PC-3 (cell line): Measurements from ENCODE around the gene TLR6. TPM values are rescaled to one million over a fixed set of nuclear protein-coding genes. Genes with fewer than 3 reads are reported as not detected.

ENCODE experiments used
- ATAC-seq: fragments of 200-7000 bp; cut with Tn5 transposase; 2 replicates; pipeline ENCODE4 v1.9.1; 2020; ENCODE audit warnings: mild to moderate bottlenecking, moderate library complexity
- BruUV-seq: library from RNA; stranded (reverse); fragments of 400-500 nt; replicated peaks from 2 replicates; lab custom pipeline; 2021; lab: Mats Ljungman, UMichigan
- CTCF ChIA-PET: fragments of 300-600 bp; sonication (Branson Sonifier 250); formaldehyde crosslinking; loops from one replicate; lab custom pipeline; 2022; ENCODE audit warnings: antibody characterized with exemption; lab: Charles Lee
- POLR2A ChIA-PET: fragments of 300-600 bp; sonication (Branson Sonifier 250); formaldehyde crosslinking; loops from one replicate; lab custom pipeline; 2022; ENCODE audit warnings: antibody characterized with exemption; ENCODE audit not compliant: unreplicated experiment; lab: Charles Lee
- DNase-seq: peaks from one replicate; pipeline ENCODE4 v3.0.0-alpha.2; 2015
- H2AFZ ChIP-seq: fragments of 300-600 bp; sonication (generic); 2 replicates; pipeline ENCODE4 v1.6.0; 2016; ENCODE audit warnings: antibody characterized with exemption, low read length
- H3F3A ChIP-seq: fragments of 300-600 bp; sonication (generic); one replicate; pipeline ENCODE4 v1.6.0; 2017; ENCODE audit warnings: antibody characterized with exemption, low read length, control low read depth, mild to moderate bottlenecking; ENCODE audit not compliant: unreplicated experiment
- H3K27ac ChIP-seq: fragments of 300-600 bp; sonication (generic); 2 replicates; pipeline ENCODE4 v1.5.1; 2016; ENCODE audit warnings: mild to moderate bottlenecking, low read length
- H3K27me3 ChIP-seq: fragments of 300-600 bp; sonication (generic); 2 replicates; pipeline ENCODE4 v1.6.1; 2016; ENCODE audit warnings: low read length, mixed read lengths
- H3K36me3 ChIP-seq: fragments of 300-600 bp; sonication (generic); 2 replicates; pipeline ENCODE4 v1.6.1; 2016; ENCODE audit warnings: low read depth, mixed run types, low read length, mixed read lengths
- H3K4me1 ChIP-seq: fragments of 300-600 bp; sonication (generic); 2 replicates; pipeline ENCODE4 v1.5.1; 2016; ENCODE audit warnings: low read length; ENCODE audit not compliant: insufficient read depth
- H3K4me2 ChIP-seq: fragments of 300-600 bp; sonication (generic); 2 replicates; pipeline ENCODE4 v1.6.0; 2016; ENCODE audit warnings: low read length
- H3K4me3 ChIP-seq: fragments of 300-600 bp; sonication (generic); 2 replicates; pipeline ENCODE4 v1.5.1; 2016; ENCODE audit warnings: mild to moderate bottlenecking, low read length, mixed read lengths
- H3K79me2 ChIP-seq: fragments of 300-600 bp; sonication (generic); 2 replicates; pipeline ENCODE4 v1.6.1; 2017; ENCODE audit warnings: low read length, mixed read lengths
- H3K9ac ChIP-seq: fragments of 300-600 bp; sonication (generic); 2 replicates; pipeline ENCODE4 v1.6.0; 2016; ENCODE audit warnings: mild to moderate bottlenecking, low read length
- H3K9me2 ChIP-seq: fragments of 300-600 bp; sonication (generic); replicated peaks from 2 replicates; pipeline ENCODE4 v1.6.1; 2016; ENCODE audit warnings: mixed run types, low read length, mixed read lengths
- H3K9me3 ChIP-seq: fragments of 300-600 bp; sonication (generic); 2 replicates; pipeline ENCODE4 v1.6.1; 2016; ENCODE audit warnings: low read length, mixed read lengths
- H4K20me1 ChIP-seq: fragments of 300-600 bp; sonication (generic); 2 replicates; pipeline ENCODE4 v1.6.1; 2016; ENCODE audit warnings: low read length, mixed read lengths
- EZH2 ChIP-seq: fragments of 300-600 bp; sonication (generic); IDR thresholded peaks from one replicate; pipeline ENCODE4 v1.6.1; 2017; ENCODE audit warnings: antibody characterized with exemption, mild to moderate bottlenecking, low read length; ENCODE audit not compliant: unreplicated experiment
- EZH2phosphoT487 ChIP-seq: fragments of 300-600 bp; sonication (generic); IDR thresholded peaks from 2 replicates; pipeline ENCODE4 v1.6.1; 2018; ENCODE audit warnings: mild to moderate bottlenecking, antibody characterized with exemption, low read length, borderline replicate concordance
- intact Hi-C: fragments of 100-400 bp; cut with micrococcal nuclease; formaldehyde crosslinking; loops from 2 replicates; pipeline ENCODE4 v1.9.0; 2023
- total RNA-seq: library from RNA; depleted of rRNA; stranded (reverse); fragments of >200 nt; gene quantifications from 2 replicates; pipeline ENCODE4 v1.2.3, GENCODE V29; 2014
- TF ChIP-seq, protein P1 (sequence below): fragments of 300-600 bp; sonication (generic); conservative IDR thresholded peaks from 2 replicates; pipeline ENCODE4 v1.5.1; 2017; ENCODE audit warnings: antibody characterized with exemption, low read depth, mild to moderate bottlenecking, low read length

TLR6 gene
- total RNA-seq, 1 experiment from 2014 or later, result 1.2 TPM

DNA sequence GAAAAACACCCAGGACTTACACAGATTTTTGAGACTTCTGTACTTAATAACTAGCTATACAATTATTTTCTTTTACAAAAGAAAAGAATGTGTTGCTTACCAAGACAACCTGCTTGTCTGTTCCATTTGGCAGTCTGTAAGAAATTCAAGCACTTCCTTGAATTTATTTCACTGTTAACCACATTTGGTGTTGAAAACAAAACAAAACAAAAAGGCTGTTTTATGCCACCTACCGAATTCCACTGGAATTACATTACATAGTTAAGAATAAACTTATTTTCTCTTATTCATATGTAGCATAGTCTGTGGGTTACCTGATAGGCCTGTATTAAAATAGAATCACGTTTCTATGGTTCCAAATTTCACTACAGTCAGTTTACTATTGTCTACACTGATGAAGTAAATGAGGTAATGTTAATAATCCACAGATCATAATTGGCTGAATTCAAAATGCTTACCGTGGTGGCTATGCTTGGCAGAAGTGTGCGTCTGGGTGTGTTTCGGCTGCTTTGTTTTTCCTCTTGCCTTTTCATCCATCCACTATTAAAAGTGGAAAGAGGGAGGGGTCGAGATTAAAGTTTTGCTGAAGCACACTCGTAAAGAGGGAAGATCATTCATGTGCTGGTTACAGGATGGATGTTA, 51.8 kb downstream of the TLR6 start, which contains the start of gene TLR1:
Gene TLR1, minus strand, starts transcription at position 138 of the 642 bp plus-strand sequence. CDS start 5,960 bp downstream, outside the sequence.
- Histone ChIP-seq H3K36me3 (no peaks in the 10 kb centered on the region), H3K9me2 (no peaks in the 10 kb centered on the region), H3K4me2 (peak within 1 kb of the TSS; percentile 73), H2AFZ (peak within 1 kb of the TSS; percentile 66), H3K27me3 (no peaks in the 10 kb centered on the region), H4K20me1 (no peaks in the 10 kb centered on the region), H3K9ac (no peak within 1 kb of the TSS), H3K4me1 (peaks cover 9% of the 10 kb centered on the region), H3K79me2 (no peaks in the 10 kb centered on the region), H3K9me3 (no peaks in the 10 kb centered on the region), H3K27ac (peak within 1 kb of the TSS; percentile 38), H3F3A (no peaks in the 10 kb centered on the region), H3K4me3 (no peak within 1 kb of the TSS)
- DNase-seq, result peak; percentile 65
- TF ChIP-seq, protein P1, sequence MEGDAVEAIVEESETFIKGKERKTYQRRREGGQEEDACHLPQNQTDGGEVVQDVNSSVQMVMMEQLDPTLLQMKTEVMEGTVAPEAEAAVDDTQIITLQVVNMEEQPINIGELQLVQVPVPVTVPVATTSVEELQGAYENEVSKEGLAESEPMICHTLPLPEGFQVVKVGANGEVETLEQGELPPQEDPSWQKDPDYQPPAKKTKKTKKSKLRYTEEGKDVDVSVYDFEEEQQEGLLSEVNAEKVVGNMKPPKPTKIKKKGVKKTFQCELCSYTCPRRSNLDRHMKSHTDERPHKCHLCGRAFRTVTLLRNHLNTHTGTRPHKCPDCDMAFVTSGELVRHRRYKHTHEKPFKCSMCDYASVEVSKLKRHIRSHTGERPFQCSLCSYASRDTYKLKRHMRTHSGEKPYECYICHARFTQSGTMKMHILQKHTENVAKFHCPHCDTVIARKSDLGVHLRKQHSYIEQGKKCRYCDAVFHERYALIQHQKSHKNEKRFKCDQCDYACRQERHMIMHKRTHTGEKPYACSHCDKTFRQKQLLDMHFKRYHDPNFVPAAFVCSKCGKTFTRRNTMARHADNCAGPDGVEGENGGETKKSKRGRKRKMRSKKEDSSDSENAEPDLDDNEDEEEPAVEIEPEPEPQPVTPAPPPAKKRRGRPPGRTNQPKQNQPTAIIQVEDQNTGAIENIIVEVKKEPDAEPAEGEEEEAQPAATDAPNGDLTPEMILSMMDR, result peak; percentile 63
- TF ChIP-seq EZH2, result no peak
- ATAC-seq, result peak; percentile 64
- BruUV-seq, result no TSS peak
- POLR2A ChIA-PET, result no interaction called here
- CTCF ChIA-PET, result interaction anchor here (0.9 kb wide), 1 partner anchor 45 kb away, joined by 3 read pairs; no protein-coding TSS in a partner anchor
- intact Hi-C loops, result loop anchor here (2.0 kb wide), 1 partner anchor 46 kb away; no protein-coding TSS in a partner anchor

DNA sequence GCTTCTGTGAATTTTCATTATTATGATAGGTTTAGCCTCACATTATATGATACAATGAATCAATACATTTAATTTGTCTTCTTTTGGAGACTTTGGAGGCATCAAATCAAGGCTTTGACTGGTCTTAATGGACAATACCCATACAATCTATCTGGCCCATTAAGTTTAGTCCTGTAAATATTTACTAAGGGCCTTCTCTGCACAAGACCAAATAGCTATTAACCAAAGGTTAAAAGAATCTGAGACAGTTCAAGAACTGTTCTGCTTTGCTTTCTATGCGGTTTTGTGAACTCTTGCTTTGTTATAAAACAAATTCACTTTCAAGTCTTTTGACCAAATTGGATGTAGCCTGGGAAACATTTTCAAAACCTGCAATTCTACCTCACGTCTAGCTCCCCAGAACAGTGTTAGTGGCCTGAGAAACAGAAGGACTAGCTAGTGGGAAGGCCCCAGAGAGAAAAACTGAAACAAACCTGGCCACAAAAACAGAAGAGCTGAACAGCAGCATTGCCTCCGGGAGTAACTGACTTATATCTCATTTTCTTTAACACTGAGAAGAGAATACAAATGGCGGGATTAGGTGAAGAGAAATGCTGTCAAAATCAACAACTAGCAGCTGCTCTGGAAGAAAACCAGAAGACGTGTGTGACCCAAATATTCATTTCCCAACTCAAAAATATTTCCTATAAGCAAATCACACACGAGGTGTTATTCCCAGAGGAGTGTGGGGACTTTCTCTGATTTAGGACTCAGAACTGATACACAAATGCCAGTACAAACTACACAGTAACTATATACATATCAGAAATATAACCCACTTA, 52.6 kb downstream of the TLR6 start:
- Histone ChIP-seq H4K20me1 (no peaks in the 10 kb centered on the region), H3F3A (no peaks in the 10 kb centered on the region), H3K9me2 (no peaks in the 10 kb centered on the region), H3K79me2 (no peaks in the 10 kb centered on the region), H3K27ac (peak overlapping the region; percentile 38), H3K27me3 (no peaks in the 10 kb centered on the region), H3K4me1 (peaks cover 9% of the 10 kb centered on the region), H3K4me2 (peak overlapping the region; percentile 73), H3K9me3 (no peaks in the 10 kb centered on the region), H3K4me3 (no peak overlapping the region), H3K36me3 (no peaks in the 10 kb centered on the region), H2AFZ (peak overlapping the region; percentile 66), H3K9ac (no peak overlapping the region)
- intact Hi-C loops, result loop anchor here (2.0 kb wide), 1 partner anchor 45 kb away; no protein-coding TSS in a partner anchor
- POLR2A ChIA-PET, result interaction anchor here (0.6 kb wide), 1 partner anchor 675 kb away, joined by 3 read pairs; no protein-coding TSS in a partner anchor
- DNase-seq (peak; percentile 23), ATAC-seq (peak; percentile 58)
- TF ChIP-seq EZH2phosphoT487, result no peak
- no peak for TF ChIP-seq EZH2
- TF ChIP-seq, protein P1, result no peak
- CTCF ChIA-PET, result interaction anchor here (0.9 to 1.2 kb wide), 2 partner anchors 21 to 44 kb away, joined by 3 to 6 read pairs; partner anchors contain the start of gene TLR10
- no TSS peak for BruUV-seq
